Gastrocnemius medialis (tissue), 4 donors: Measurements from ENCODE around the gene CCDC51.

Experiments used
- POLR2A ChIP-seq, 2 donors: fragments of 450-650 bp; IDR thresholded peaks; one replicate each; pipeline ENCODE4 v1.6.1; 2017; ENCODE audit warnings: antibody characterized with exemption in 2 of 2, mild to moderate bottlenecking in 2 of 2, moderate library complexity in 2 of 2
- TF ChIP-seq, protein P1 (sequence below), 5 experiments: fragments of 450-650 bp in 3 of 5; fragments of 200-600 bp in 2 of 5; sonication (generic) in 2 of 5; IDR thresholded peaks in 4 of 5; conservative IDR thresholded peaks in 1 of 5; 1 replicate in 4 of 5; 2 replicates in 1 of 5; pipeline ENCODE4 v1.5.1; 2016 to 2019; ENCODE audit warnings: antibody characterized with exemption in 5 of 5, mild to moderate bottlenecking in 3 of 5, moderate library complexity in 3 of 5

DNA sequence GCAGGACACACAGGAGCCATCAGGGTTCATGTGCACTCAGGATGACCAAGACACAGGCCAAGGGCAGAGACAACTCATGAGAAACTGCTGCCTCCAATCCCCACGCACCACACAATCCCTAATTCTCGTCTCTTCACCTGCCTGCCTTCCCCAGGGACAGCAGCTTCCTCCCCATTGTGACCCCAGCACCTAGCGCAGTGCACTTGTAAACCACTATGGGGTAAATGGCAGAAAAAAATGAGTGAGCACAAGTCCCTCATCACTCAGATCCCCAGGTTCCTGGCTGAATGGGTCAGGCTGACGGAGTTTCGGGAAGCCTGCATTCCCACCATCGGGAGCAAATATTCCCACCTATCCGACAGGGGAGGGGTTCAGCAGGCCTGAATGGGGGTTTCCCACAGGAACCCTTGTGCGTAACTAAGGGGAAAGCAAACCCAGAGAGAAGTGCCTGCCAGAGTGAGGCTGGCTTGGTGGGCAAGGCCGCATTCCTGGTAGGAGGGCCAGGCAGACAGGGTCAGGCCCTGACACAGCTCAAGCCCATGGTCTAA lies 28.8 kb downstream of the CCDC51 start:
- TF ChIP-seq, protein P1, sequence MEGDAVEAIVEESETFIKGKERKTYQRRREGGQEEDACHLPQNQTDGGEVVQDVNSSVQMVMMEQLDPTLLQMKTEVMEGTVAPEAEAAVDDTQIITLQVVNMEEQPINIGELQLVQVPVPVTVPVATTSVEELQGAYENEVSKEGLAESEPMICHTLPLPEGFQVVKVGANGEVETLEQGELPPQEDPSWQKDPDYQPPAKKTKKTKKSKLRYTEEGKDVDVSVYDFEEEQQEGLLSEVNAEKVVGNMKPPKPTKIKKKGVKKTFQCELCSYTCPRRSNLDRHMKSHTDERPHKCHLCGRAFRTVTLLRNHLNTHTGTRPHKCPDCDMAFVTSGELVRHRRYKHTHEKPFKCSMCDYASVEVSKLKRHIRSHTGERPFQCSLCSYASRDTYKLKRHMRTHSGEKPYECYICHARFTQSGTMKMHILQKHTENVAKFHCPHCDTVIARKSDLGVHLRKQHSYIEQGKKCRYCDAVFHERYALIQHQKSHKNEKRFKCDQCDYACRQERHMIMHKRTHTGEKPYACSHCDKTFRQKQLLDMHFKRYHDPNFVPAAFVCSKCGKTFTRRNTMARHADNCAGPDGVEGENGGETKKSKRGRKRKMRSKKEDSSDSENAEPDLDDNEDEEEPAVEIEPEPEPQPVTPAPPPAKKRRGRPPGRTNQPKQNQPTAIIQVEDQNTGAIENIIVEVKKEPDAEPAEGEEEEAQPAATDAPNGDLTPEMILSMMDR (IDR thresholded peaks at IDR 0.05 in 4 of 5, conservative IDR thresholded peaks at IDR 0.05 in 1 of 5), result no peak
- TF ChIP-seq POLR2A (IDR thresholded peaks at IDR 0.05), result no peak
